Muscle of back (tissue), 11 donors: ENCODE results near the gene COL1A1. TPM values are rescaled to one million over a fixed set of nuclear protein-coding genes. Genes with fewer than 3 reads are reported as not detected.

Experiments
- DNase-seq, 3 donors: peaks; one replicate each; pipeline versions ENCODE4 v3.0.0 to v3.0.0-alpha.2; 2013
- polyA plus RNA-seq, 10 donors: library from polyadenylated mRNA; unstranded; fragments of 120-200 nt; gene quantifications; one replicate each; pipeline ENCODE4 v1.2.1, GENCODE V29; 2013; ENCODE audit not compliant: insufficient read length in 10 of 10

The COL1A1 gene
- polyA plus RNA-seq, 10 donors: 3,506 to 9,520 (median 4,699) TPM

DNA sequence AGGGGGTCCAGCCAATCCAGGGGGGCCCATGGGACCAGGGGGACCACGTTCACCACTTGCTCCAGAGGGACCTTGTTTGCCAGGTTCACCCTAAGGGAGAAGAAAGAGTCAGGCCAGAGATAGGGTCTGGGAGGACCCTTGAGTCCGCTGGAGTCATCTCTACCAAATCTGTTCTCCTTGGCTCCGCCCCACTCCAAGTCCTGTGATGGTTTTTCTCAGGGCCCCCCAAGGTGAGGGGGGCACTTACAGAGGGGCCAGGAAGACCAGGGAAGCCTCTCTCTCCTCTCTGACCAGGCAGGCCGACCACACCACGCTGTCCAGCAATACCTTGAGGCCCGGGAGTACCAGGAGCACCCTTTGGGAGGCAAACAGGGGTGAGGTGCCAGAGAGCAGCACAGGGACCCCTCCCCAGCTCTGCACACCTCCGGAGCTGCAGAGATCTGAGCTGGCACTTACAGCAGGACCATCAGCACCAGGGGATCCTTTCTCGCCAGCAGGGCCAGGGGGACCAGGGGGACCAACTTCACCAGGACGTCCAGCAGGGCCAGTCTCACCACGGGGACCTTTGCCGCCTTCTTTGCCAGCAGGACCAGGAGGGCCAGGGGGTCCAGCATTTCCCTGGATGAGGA lies 12.4 kb downstream of the COL1A1 start:
- peak in 1 of 3 donors; percentile 91 for DNase-seq

DNA sequence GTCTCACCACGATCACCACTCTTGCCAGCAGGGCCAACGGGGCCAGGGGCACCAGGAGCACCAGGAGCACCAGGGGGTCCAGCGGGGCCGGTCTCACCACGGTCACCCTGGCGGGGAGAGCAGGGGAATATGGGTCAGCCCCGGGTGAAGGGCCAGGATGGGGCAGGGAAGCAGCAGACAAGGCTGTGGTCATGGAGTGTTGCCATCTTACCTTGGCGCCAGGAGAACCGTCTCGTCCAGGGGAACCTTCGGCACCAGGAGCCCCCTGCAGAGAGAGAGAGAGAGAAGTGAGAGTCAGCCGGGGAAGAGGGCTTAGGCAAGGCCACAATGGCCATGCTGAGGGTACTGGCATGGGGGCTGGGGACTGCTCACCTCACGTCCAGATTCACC lies 12.9 kb downstream of the COL1A1 start:
- peak in 1 of 3 donors; percentile 92 for DNase-seq

DNA sequence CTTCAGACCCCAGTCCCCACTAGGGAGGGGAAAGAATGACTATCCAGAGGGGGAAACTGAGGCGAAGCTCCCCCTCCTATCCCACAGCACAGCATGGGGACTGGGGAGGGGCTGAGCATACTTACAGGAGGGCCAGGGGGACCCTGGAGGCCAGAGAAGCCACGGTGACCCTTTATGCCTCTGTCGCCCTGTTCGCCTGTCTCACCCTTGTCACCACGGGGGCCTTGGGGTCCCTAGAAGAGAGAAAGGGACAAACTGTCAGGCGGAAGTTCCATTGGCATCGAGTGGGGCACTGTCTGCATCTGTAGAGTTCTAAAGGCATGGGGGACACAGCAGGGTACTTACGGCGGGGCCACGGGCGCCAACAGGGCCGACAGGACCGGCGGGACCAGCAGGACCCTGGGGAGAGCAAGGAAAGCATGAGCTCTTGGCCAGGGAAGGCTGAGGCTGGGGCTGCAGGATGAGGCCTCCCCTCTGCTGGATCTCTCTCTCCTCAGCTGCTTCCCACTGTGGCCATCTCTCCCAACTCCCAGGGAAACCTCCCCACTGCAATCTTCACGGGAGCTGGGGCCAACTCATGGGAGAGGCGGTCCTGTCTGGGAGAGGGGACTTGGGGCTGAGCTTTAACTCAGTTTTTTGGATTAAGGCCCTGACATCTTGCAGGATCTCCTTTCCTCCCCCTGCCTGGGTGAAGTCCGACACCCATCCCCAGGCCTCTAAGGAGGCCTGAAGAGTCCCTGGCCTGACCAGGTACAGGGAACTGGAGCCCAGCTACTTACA lies 13.5 kb downstream of the COL1A1 start:
- DNase-seq: peak in 1 of 3 donors; percentile 75

DNA sequence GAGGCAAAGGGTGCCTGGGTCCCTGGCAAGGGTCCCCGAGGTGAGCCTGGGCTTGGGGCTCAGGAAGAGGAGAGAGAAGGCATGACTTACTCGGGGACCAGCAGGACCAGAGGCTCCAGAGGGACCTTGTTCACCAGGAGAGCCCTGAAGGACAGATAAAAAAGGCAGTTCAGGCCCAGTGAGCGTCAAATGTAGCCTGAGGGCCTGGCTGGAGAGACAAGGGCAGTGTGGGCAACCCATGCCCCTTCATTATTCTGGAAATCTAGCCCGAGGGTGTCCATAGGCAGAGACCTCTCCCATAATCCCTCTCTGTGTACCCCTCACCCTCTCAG lies 14.1 kb downstream of the COL1A1 start:
- no peak for DNase-seq

DNA sequence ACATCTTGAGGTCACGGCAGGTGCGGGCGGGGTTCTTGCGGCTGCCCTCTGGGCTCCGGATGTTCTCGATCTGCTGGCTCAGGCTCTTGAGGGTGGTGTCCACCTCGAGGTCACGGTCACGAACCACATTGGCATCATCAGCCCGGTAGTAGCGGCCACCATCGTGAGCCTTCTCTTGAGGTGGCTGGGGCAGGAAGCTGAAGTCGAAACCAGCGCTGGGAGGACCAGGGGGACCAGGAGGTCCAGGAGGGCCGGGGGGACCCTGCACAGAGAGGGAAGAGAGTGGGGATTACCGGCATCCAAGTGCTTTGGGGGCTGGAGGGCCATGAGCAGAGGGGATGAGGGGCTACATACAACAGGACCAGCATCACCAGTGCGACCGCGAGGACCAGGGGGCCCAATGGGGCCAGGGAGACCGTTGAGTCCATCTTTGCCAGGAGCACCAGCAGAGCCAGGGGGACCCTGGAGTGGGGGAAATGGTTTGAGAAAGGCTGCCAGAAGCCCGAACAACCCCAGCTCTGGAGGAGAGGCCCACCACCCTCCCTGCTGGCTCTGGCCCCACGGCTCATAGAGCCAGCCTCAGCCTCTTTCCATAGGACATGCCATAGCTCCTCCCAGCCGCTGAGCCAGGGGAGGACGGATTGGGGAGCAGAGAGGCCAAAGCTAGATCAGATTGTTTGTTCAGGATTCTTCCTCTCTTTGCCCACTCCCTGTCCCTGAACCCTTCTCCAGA lies 14.6 kb downstream of the COL1A1 start:
- peak in 2 of 3 donors; percentile 83 to 92 for DNase-seq

DNA sequence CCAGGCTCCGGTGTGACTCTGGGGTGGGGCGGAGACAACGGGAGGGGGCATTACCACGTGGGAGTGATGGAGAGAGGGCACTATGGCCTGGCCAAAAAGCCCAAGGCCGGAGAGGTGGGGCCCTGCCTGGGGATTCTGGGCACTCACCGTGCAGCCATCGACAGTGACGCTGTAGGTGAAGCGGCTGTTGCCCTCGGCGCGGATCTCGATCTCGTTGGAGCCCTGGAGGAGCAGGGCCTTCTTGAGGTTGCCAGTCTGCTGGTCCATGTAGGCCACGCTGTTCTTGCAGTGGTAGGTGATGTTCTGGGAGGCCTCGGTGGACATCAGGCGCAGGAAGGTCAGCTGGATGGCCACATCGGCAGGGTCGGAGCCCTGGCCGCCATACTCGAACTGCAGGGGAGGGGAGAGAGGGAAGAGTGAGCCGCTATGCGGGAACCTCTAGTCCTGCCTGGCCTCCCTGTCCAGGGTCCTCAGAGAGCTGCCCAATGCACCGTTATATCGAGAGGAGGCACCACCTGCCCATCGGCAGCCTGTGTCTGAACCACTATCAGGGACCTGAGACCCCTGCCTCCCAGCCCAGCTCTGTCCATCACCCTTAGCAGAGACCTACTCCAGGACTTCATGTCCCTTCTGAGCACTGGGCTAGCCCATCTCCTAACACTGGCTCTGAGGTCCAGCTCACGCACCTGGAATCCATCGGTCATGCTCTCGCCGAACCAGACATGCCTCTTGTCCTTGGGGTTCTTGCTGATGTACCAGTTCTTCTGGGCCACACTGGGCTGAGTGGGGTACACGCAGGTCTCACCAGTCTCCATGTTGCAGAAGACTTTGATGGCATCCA lies 15.6 kb downstream of the COL1A1 start:
- peak in 1 of 3 donors; percentile 72 for DNase-seq

DNA sequence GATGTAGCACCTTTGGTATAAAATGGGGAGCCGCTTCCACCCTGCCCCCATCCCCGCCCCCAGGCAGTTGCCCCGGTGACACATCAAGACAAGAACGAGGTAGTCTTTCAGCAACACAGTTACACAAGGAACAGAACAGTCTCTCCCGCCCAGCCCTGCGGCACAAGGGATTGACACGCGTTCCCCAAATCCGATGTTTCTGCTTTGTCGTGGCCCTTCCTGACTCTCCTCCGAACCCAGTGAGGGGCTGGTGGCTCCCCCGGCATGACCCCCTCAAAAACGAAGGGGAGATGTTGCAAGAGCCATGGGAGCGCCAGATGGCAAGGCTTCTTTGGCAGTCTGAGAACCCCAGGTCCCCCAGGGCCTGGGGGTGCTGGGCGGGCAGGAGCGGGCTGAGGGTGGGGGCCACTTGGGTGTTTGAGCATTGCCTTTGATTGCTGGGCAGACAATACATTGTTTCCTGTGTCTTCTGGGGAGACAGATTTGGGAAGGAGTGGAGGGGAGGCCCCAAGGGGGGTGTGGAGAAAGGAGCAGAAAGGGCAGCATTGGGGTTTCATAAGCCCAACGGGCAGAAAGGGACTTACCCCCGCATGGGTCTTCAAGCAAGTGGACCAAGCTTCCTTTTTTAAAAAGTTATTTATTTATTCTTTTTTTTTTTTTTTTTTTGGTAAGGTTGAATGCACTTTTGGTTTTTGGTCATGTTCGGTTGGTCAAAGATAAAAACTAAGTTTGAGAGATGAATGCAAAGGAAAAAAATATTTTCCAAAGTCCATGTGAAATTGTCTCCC lies 16.6 kb downstream of the COL1A1 start:
- DNase-seq: peak in 1 of 3 donors; percentile 78

DNA sequence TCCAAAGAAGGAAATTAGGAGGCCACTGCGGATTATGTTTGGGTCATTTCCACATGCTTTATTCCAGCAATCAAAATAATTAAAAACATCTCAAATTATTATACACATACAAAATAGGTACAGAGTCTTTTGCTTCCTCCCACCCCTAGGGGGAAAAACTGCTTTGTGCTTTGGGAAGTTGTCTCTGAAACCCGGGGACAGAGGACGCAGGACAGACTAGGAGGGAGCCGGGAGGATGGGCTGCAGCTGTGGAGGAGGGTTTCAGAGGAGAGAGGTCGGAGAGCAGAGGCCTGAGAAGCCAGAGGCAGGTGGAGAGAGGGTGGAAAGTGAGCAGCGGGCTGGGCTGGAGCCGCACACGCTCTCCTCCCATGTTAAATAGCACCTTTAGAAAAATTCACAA lies 17.4 kb downstream of the COL1A1 start:
- DNase-seq: peak in 1 of 3 donors; percentile 78

DNA sequence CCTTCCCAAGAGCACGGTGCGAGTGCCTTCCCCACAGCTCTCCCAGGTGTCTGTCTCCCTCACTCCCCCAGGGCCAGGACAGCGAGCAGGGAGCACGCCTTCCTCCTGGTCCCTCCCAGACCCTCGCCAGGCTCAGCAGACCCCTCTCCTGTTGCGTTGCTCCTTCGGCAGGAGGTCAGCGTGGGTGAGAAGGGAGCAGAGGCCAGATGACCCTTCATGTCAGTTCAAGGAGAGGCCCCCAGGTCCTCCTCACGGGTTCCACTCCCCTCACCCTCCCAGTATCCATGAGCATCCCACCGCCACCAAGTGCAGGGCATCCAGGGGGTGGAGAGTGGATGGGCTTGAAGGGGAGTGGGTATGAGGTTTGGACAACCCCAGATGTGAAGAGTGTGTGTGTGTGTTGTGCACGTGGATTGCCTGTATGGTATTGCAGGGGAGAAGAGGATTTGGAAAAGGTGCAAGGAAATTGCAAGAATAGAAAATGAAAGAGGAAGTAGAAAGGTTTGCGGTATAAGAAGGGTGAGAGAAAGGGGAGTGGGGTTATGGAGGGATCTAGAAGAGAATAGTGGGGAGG lies 17.9 kb downstream of the COL1A1 start:
- peak in 1 of 3 donors; percentile 83 for DNase-seq

DNA sequence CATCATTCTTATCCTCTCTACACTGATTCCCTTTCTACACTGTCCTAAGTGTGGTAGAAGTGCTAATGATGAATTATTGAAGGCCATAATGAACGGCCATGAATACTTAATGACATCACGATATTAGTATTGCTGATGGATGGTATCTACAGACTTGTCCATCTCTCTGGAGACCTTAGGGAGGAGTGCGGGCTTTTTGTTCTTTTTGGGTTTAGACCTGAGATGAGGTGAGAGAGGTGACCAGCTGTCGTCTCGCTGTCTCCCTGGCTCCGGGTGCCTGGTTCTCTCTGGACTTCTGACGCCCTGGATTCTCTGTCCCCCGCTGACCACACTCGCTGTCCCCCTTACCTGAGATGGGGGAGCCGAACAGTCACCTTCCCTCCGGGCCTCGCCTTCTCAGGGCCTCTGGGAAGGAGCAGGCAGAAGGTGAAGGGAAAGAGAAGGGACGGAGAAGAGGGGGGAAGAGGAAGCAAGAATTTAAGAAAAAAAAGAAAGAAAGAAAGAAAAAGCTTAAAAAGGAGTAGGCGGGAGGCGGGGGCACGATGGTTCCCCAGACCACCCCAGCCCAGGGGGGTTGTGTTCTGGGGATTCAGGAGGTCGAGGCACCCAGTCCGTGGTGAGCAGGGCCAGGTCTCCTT lies 18.5 kb downstream of the COL1A1 start:
- peak in 1 of 3 donors; percentile 73 for DNase-seq

DNA sequence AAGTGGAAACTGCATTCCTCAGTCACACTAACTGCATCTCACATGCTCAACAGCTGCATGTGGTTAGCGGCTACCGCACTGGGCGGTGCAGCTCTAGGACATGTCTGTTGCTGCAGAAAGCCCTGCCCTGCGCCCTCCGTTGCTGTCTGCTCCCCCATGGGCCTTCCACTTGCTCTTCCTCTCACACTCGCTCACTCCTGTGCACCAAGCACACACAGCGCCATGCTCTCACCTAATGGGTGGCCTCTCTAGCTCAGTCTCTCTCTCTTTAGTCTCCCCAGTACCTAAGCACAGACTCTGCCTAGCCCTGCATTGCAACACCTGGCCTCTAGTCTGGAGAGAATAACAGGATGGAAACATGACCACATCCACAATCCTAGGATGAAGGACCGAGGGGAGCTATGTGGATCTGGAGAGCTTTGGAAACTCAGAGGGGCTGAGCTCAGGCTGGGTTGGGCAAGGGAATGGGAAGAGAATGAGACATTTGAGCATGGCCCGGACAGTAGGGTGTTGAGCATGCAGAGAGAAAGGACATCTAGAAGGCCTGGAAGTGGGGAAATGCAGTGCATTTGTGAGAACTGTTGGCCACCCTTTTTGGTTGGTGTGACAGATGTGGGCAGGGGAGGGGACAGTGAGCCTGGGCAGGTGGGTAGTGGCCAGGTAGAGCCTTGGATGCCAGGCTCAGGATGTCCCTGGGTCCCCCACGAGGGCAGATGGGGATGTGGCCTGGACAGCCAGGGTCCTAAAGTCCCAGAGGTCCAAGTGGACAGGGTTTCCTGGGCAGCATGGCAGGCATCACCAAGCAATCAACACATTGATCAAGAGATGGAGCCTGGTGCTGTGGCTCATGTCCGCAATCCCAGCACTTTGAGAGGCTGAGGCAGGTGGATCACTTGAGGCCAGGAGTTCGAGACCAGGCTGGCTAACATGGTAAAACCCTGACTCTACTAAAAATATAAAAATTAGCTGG lies 19.6 kb downstream of the COL1A1 start:
- peak in 1 of 3 donors; percentile 83 for DNase-seq

DNA sequence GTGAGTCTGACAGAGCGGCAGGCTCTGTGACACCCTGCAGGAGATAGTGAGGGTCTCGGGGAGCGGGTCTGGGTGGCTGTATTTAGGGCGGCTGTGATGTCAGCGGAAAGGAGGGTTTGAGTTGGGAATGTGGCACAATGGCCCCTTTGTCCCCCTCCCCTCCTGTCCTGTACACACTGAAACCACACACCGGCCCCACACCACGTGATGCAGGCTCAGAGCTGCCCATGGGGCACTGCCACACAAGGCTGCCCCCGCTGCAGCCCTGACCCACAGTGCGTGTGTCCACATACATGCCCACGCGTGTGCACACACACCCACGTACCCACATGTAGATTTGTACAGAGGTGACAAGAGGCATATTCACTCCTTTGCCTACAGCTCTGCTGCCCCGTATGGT lies 20.3 kb downstream of the COL1A1 start:
- DNase-seq: no peak

DNA sequence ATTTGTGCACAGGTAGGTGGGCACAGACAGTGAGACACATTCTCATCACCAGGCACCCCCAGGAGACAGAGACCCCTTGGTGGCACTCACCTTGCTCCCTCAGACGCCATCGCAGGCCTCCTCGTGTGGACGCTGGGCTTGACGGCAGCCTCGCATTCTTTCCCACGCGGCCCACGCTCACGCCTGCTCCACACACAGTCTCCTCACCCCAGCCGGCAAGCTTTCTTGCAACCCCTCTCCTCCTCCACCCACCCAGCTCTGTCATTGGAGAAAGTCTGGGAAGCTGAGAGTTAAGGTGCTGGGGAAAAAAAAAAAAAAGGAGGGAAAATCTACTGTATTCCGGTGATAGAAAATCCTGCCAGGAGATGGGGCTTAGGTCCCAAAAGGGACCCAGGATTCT lies 20.8 kb downstream of the COL1A1 start:
- no peak for DNase-seq

DNA sequence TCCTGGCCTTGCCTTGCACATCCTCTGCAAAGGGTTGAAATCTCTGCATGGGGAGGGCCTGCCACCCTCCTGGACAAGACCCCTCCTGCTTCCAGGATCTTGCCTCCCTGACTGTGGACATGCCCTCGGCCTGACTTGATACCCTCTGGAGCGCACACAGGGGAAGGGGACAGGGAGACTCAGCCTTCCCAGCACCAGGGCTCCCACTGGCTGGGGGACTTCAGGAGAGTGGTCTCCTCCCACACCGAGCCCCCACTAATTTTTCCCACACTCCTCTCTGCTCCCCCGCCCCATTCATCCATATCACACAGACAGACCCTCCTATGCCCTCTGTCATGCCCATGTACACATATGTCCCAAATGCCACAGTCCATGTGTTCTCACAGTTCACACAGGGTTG lies 21.3 kb downstream of the COL1A1 start:
- no peak for DNase-seq

DNA sequence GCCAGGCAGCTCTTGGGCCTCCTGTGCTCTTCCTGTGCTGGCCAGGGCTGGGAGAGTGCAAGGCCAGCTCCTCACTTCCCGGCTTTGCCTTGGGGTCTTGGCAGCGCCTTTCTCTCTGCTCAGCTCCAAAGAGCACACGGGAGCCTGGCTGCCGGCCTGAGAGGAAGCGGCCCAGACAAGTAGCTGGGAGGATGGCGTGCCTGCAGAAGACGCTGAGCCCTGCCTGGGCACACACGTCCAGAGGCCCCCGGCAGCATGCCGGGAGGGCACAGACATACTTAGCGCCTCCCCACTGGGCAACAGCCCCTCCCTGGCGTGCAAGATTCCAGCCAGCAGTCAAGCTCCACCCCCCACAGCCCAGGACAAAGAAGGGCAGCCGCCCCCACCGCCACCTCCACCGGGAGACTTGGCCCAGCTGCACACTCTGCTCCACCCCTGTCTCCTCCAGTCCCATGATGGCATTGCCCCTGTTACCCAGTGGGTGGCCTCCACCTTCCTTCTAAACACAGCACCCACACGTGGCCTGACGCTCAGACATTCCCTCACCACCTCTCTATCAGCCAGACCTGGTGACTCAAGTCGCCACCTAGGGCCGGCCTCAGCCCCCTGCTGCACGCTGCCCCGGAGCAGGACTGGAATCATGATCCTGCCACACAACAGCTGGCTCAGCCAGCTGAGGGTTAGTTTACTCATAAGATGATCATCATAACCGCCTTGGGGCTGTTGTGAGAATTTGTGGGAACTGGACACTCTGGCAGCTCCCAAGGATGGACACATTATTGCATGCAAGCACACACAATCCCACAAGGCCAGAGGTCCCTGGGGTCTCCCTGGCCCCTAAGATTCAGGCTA lies 23.2 kb downstream of the COL1A1 start:
- DNase-seq: peak; percentile 79 to 89 (median 80)

DNA sequence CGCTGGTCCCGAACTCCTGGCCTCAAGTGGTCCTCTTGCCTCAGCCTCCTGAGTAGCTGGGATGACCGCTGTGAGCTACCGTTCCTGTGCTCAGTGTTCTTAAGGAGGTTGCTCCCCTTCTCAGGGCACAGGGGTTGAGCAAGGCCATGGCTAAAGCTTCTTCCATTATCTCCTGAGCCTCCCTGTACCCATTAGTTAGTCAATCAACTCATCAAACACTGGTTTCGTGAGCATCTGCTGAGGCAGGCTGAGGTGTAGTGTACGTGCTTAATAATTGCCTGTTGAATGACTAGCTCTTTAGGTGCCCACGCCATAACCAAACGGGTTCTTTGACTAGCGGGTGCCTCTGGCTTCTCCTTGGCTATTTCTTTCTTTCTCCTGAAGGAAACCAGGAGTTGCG lies 24.0 kb downstream of the COL1A1 start:
- no peak for DNase-seq

DNA sequence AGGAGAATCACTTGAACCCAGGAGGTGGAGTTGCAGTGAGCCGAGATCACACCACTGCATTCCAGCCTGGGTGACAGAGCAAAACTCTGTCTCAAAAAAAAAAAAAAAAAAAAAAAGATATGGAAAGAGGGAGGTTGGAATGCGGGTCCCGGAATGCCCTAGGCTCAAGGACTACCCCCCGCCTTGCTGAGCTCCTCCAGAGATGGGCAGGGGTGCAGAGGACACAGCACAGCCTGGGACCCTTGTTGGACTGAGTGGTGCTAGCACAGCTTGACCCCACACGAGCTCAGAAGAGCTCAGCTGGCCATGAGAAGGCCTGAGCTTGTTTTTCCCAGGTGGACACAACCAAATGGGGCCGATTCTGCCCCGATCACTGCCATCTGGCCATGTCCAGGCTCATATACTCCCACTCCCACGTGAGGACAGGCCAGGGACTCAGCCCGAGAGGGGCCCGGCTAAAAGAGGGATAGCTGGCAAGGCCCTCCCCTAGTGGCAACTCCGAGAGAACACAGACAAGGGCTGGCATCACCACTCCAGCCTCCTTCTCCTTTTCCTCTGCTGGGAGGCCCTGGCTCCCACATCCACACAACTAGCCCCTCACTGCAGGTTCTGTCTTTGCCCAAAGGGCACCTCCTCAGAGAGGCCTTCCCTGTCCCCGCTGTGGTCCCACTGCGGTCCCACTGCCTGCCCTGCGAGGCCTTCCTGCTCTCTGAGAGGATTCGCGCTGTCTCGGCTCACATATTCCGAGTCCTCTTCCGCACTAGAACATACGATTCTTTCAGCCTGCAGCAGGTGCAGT lies 24.7 kb downstream of the COL1A1 start:
- DNase-seq: no peak
